HepG2 (cell line): ENCODE data around the gene BMP8A. TPM values are rescaled to one million over a fixed set of nuclear protein-coding genes. Genes with fewer than 3 reads are reported as not detected.

Experiments
- CBX5 ChIP-seq: sonication (generic); formaldehyde crosslinking; IDR thresholded peaks from 2 replicates; pipeline ENCODE4 v1.4.0; 2020; ENCODE audit warnings: missing genetic modification reagents, borderline replicate concordance
- CHD2 ChIP-seq: IDR thresholded peaks from 2 replicates; pipeline ENCODE4 v1.6.1; 2011; ENCODE audit warnings: low read depth, low read length, improper control_type of control experiment
- ELK4 ChIP-seq: sonication (generic); formaldehyde crosslinking; IDR thresholded peaks from 2 replicates; pipeline ENCODE4 v1.9.0; 2021; ENCODE audit warnings: missing genetic modification reagents, borderline replicate concordance
- HOXA3 ChIP-seq: sonication (generic); formaldehyde crosslinking; IDR thresholded peaks from 2 replicates; pipeline ENCODE4 v1.5.0; 2020; ENCODE audit warnings: missing genetic modification reagents
- JDP2 ChIP-seq: sonication (generic); formaldehyde crosslinking; IDR thresholded peaks from 2 replicates; pipeline ENCODE4 v1.8.1; 2022; ENCODE audit warnings: missing genetic modification reagents, borderline replicate concordance
- LRRFIP1 ChIP-seq: sonication (generic); formaldehyde crosslinking; conservative IDR thresholded peaks from 2 replicates; pipeline ENCODE4 v1.4.0; 2020; ENCODE audit warnings: missing genetic modification reagents
- MIER2 ChIP-seq: IDR thresholded peaks from 2 replicates; pipeline ENCODE4 v1.6.1; 2016; ENCODE audit warnings: missing biosample characterization, missing genetic modification reagents
- MTF1 ChIP-seq: sonication (generic); formaldehyde crosslinking; IDR thresholded peaks from 2 replicates; pipeline ENCODE4 v1.5.0; 2020; ENCODE audit warnings: missing genetic modification reagents
- MXD1 ChIP-seq: sonication (generic); formaldehyde crosslinking; IDR thresholded peaks from 2 replicates; pipeline ENCODE4 v1.4.0; 2020; ENCODE audit warnings: mild to moderate bottlenecking, missing genetic modification reagents
- POLR2A ChIP-seq, 2 experiments: IDR thresholded peaks; 2 replicates each; pipeline ENCODE4 v1.6.1; 2011; ENCODE audit warnings: low read depth in 2 of 2, low read length in 2 of 2, mild to moderate bottlenecking in 1 of 2, moderate library complexity in 1 of 2; ENCODE audit not compliant: insufficient read depth in 1 of 2
- RNF2 ChIP-seq: fragments of 450-650 bp; conservative IDR thresholded peaks from 2 replicates; pipeline ENCODE4 v1.6.1; 2016; ENCODE audit warnings: low read depth
- RORA ChIP-seq: sonication (generic); formaldehyde crosslinking; IDR thresholded peaks from 2 replicates; pipeline ENCODE4 v1.5.0; 2020; ENCODE audit warnings: mild to moderate bottlenecking, missing genetic modification reagents, moderate library complexity
- TSC22D2 ChIP-seq: sonication (generic); formaldehyde crosslinking; IDR thresholded peaks from 2 replicates; pipeline ENCODE4 v1.5.1; 2020; ENCODE audit warnings: missing genetic modification reagents, mild to moderate bottlenecking, borderline replicate concordance
- YEATS4 ChIP-seq: sonication (generic); formaldehyde crosslinking; IDR thresholded peaks from 2 replicates; pipeline ENCODE4 v1.4.0; 2020; ENCODE audit warnings: missing genetic modification reagents, borderline replicate concordance
- ZBTB20 ChIP-seq: sonication (generic); formaldehyde crosslinking; IDR thresholded peaks from 2 replicates; pipeline ENCODE4 v1.8.1; 2023; ENCODE audit warnings: missing genetic modification reagents, low read depth, mild to moderate bottlenecking, borderline replicate concordance
- ZNF331 ChIP-seq: sonication (generic); formaldehyde crosslinking; IDR thresholded peaks from 2 replicates; pipeline ENCODE4 v1.4.0; 2020; ENCODE audit warnings: missing genetic modification reagents
- ZNF501 ChIP-seq: sonication (generic); formaldehyde crosslinking; IDR thresholded peaks from 2 replicates; pipeline ENCODE4 v1.5.1; 2020; ENCODE audit warnings: mild to moderate bottlenecking, moderate library complexity, missing genetic modification reagents
- ZNF512 ChIP-seq: sonication (generic); formaldehyde crosslinking; IDR thresholded peaks from 2 replicates; pipeline ENCODE4 v1.4.0; 2020; ENCODE audit warnings: mild to moderate bottlenecking, missing genetic modification reagents
- ZNF761 ChIP-seq: sonication (generic); formaldehyde crosslinking; conservative IDR thresholded peaks from 2 replicates; pipeline ENCODE4 v1.4.0; 2020; ENCODE audit warnings: mild to moderate bottlenecking, missing genetic modification reagents
- ZUFSP ChIP-seq: sonication (generic); formaldehyde crosslinking; IDR thresholded peaks from 2 replicates; pipeline ENCODE4 v1.9.0; 2021; ENCODE audit warnings: missing genetic modification reagents, mild to moderate bottlenecking, borderline replicate concordance
- polyA plus RNA-seq, 8 experiments: library from polyadenylated mRNA; depleted of rRNA in 3 of 8; stranded (reverse) in 7 of 8; unstranded in 1 of 8; fragments of >200 nt; fragmentation: Illumina TruSeq in 4 of 8; extraction: Trizol in 4 of 8; gene quantifications; 2 replicates each; pipeline versions ENCODE4 v1.2.1 to v1.2.3, GENCODE V29; 2011 to 2016; ENCODE audit warnings: low read depth in 4 of 8, missing spikeins in 1 of 8, mixed read lengths in 1 of 8; ENCODE audit not compliant: insufficient read depth in 1 of 8
- total RNA-seq, 5 experiments: library from RNA; depleted of rRNA; stranded (reverse); fragments of >200 nt; fragmentation: Illumina TruSeq; extraction: Trizol; gene quantifications; 2 replicates each; pipeline ENCODE4 v1.2.3, GENCODE V29; 2016; ENCODE audit warnings: low read depth in 1 of 5

BMP8A gene
- total and polyA plus RNA-seq, 2 of the 13 experiments (the other 11 are each of a cell fraction or from before 2014, with no cell fraction given): 0.05 TPM; not detected in 1

- TF ChIP-seq LRRFIP1 (CRISPR knock-in tag) (no peak), CBX5 (CRISPR knock-in tag) (no peak), HOXA3 (peak; percentile 30; the same call in 1 of the 2 replicates), ZNF501 (CRISPR knock-in tag) (no peak), ZNF331 (CRISPR knock-in tag) (0 out of 2 replicates have a peak, but pooled peaks have one; percentile 19), MTF1 (CRISPR knock-in tag) (no peak), ZNF512 (CRISPR knock-in tag) (no peak), ZBTB20 (no peak), ZUFSP (no peak), MXD1 (CRISPR knock-in tag) (no peak), MIER2 (CRISPR knock-in tag) (no peak), ELK4 (CRISPR knock-in tag) (no peak), POLR2A (IDR thresholded peaks at IDR 0.05; ENCODE audit: insufficient read depth in 1 of 2, low read depth in 2 of 2, low read length in 2 of 2) (no peak), RNF2 (peak; percentile 65; the same call in 1 of the 2 replicates), CHD2 (peak; percentile 37; the same call in 1 of the 2 replicates), JDP2 (CRISPR knock-in tag) (no peak), YEATS4 (CRISPR knock-in tag) (peak; percentile 54), TSC22D2 (CRISPR knock-in tag) (no peak), RORA (CRISPR knock-in tag) (no peak), ZNF761 (CRISPR knock-in tag) (0 out of 2 replicates have a peak, but pooled peaks have one; percentile 36)
Observed at GRCh38 chr1:39491146-39491921, at the start of gene BMP8A (continued).
